Neural cell (in vitro differentiated cells): Measurements from ENCODE around the gene TCIRG1.

Experiments used
- EZH2 ChIP-seq: fragments of 200-600, 300-800 bp; shearing (Covaris generic), sonication (generic); IDR thresholded peaks from 2 replicates; pipeline ENCODE4 v1.6.1; 2014; ENCODE audit warnings: antibody characterized with exemption, low read length, borderline replicate concordance, mild to moderate bottlenecking; ENCODE audit not compliant: insufficient read depth, poor library complexity, severe bottlenecking
- MXI1 ChIP-seq: fragments of 450-650 bp; conservative IDR thresholded peaks from 2 replicates; pipeline ENCODE4 v1.6.1; 2014; ENCODE audit warnings: antibody characterized with exemption, mild to moderate bottlenecking; ENCODE audit not compliant: poor library complexity, severe bottlenecking
- POLR2AphosphoS5 ChIP-seq: IDR thresholded peaks from 2 replicates; pipeline ENCODE4 v1.6.1; 2012
- RAD21 ChIP-seq: fragments of 450-650 bp; conservative IDR thresholded peaks from 2 replicates; pipeline ENCODE4 v1.6.1; 2014; ENCODE audit warnings: antibody characterized with exemption, mild to moderate bottlenecking, moderate library complexity
- SMC3 ChIP-seq: fragments of 450-650 bp; conservative IDR thresholded peaks from 2 replicates; pipeline ENCODE4 v1.6.1; 2014; ENCODE audit warnings: antibody characterized with exemption, mild to moderate bottlenecking, moderate library complexity; ENCODE audit not compliant: poor library complexity
- TAF1 ChIP-seq: IDR thresholded peaks from 2 replicates; pipeline ENCODE4 v1.6.1; 2012; ENCODE audit warnings: low read depth
- TF ChIP-seq, protein P1 (sequence below): fragments of 450-650 bp; IDR thresholded peaks from 2 replicates; pipeline ENCODE4 v1.5.1; 2014; ENCODE audit warnings: antibody characterized with exemption, mild to moderate bottlenecking, moderate library complexity; ENCODE audit not compliant: poor library complexity, severe bottlenecking
- TF ChIP-seq, protein P2 (sequence below): IDR thresholded peaks from 2 replicates; pipeline ENCODE4 v1.6.1; 2012; ENCODE audit warnings: borderline replicate concordance

DNA sequence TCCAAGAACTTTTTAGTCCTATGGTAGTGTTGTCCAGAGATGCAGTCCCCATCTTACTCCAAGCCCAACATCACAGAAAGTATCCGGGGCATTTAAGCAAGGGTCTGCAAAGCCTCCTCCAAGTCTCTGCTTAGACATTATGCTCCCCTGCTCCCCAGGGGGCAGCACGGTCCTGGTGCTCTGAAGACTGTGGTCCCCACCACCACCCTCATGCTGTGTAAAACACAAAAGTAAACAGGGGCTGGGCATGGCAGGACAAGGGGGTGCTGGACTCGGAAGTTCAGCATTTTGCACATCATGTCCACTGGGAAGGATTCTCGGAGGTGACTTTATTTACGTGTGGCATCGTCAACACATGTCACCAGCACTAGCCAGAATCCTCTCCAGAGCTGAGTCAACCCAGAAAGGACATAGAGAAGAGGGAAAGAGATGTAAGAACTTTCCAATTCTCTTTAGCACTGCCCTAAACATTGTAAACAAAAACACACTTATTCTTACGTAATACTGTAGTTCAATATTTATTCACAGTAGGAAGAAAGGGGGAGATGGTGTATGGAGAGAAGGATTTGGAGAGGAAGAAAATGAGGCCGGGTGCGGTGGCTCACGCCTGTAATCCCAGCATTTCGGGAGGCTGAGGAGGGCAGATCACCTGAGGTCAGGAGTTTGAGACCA is 37.7 kb downstream of the TCIRG1 start:
- TF ChIP-seq, protein P1, sequence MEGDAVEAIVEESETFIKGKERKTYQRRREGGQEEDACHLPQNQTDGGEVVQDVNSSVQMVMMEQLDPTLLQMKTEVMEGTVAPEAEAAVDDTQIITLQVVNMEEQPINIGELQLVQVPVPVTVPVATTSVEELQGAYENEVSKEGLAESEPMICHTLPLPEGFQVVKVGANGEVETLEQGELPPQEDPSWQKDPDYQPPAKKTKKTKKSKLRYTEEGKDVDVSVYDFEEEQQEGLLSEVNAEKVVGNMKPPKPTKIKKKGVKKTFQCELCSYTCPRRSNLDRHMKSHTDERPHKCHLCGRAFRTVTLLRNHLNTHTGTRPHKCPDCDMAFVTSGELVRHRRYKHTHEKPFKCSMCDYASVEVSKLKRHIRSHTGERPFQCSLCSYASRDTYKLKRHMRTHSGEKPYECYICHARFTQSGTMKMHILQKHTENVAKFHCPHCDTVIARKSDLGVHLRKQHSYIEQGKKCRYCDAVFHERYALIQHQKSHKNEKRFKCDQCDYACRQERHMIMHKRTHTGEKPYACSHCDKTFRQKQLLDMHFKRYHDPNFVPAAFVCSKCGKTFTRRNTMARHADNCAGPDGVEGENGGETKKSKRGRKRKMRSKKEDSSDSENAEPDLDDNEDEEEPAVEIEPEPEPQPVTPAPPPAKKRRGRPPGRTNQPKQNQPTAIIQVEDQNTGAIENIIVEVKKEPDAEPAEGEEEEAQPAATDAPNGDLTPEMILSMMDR = no peak
- no peak for TF ChIP-seq EZH2
- no peak for TF ChIP-seq POLR2AphosphoS5
- no peak for TF ChIP-seq MXI1
- no peak for TF ChIP-seq TAF1
- no peak for TF ChIP-seq RAD21
- TF ChIP-seq, protein P2, sequence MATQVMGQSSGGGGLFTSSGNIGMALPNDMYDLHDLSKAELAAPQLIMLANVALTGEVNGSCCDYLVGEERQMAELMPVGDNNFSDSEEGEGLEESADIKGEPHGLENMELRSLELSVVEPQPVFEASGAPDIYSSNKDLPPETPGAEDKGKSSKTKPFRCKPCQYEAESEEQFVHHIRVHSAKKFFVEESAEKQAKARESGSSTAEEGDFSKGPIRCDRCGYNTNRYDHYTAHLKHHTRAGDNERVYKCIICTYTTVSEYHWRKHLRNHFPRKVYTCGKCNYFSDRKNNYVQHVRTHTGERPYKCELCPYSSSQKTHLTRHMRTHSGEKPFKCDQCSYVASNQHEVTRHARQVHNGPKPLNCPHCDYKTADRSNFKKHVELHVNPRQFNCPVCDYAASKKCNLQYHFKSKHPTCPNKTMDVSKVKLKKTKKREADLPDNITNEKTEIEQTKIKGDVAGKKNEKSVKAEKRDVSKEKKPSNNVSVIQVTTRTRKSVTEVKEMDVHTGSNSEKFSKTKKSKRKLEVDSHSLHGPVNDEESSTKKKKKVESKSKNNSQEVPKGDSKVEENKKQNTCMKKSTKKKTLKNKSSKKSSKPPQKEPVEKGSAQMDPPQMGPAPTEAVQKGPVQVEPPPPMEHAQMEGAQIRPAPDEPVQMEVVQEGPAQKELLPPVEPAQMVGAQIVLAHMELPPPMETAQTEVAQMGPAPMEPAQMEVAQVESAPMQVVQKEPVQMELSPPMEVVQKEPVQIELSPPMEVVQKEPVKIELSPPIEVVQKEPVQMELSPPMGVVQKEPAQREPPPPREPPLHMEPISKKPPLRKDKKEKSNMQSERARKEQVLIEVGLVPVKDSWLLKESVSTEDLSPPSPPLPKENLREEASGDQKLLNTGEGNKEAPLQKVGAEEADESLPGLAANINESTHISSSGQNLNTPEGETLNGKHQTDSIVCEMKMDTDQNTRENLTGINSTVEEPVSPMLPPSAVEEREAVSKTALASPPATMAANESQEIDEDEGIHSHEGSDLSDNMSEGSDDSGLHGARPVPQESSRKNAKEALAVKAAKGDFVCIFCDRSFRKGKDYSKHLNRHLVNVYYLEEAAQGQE = no peak
- TF ChIP-seq SMC3 = no peak
